CD14-positive monocyte (primary cell): ENCODE measurements around the gene IGF2. TPM values are rescaled to one million over a fixed set of nuclear protein-coding genes. Genes with fewer than 3 reads are reported as not detected.

Source experiments
- DNase-seq, 3 donors: peaks; one replicate each; pipeline ENCODE4 v3.0.0-alpha.2; 2011 to 2022
- H2AFZ ChIP-seq: 2 replicates; pipeline ENCODE4 v1.6.0; 2012; ENCODE audit warnings: mild to moderate bottlenecking, low read depth, low read length, inconsistent platforms; ENCODE audit not compliant: insufficient read depth, poor library complexity, severe bottlenecking
- H3K27ac ChIP-seq, 2 donors: 1 replicate in 1 of 2; 2 replicates in 1 of 2; pipeline ENCODE4 v1.5.1; 2012 to 2013; ENCODE audit warnings: low read length in 2 of 2, control low read depth in 1 of 2, inconsistent platforms in 1 of 2, low read depth in 1 of 2, mild to moderate bottlenecking in 1 of 2
- H3K27me3 ChIP-seq, 2 donors: one replicate each; pipeline versions ENCODE4 v1.6.0 to v1.6.1; 2011 to 2013; ENCODE audit warnings: low read length in 2 of 2; ENCODE audit not compliant: control insufficient read depth in 2 of 2, insufficient read depth in 2 of 2
- H3K36me3 ChIP-seq, 2 donors: replicated peaks in 1 of 2; 1 replicate in 1 of 2; 2 replicates in 1 of 2; pipeline versions ENCODE4 v1.5.1 to v1.6.1; 2012 to 2013; ENCODE audit warnings: low read length in 2 of 2, control low read depth in 1 of 2, inconsistent platforms in 1 of 2, mild to moderate bottlenecking in 1 of 2; ENCODE audit not compliant: insufficient read depth in 2 of 2, control insufficient read depth in 1 of 2
- H3K4me1 ChIP-seq, 2 donors: 1 replicate in 1 of 2; 2 replicates in 1 of 2; pipeline versions ENCODE4 v1.5.1 to v1.6.1; 2012 to 2013; ENCODE audit warnings: low read length in 2 of 2, control low read depth in 1 of 2, inconsistent platforms in 1 of 2, mild to moderate bottlenecking in 1 of 2, moderate library complexity in 1 of 2; ENCODE audit not compliant: insufficient read depth in 2 of 2, control insufficient read depth in 1 of 2
- H3K4me2 ChIP-seq: replicated peaks from 2 replicates; pipeline ENCODE3; 2012; ENCODE audit warnings: low read length, moderate library complexity, mild to moderate bottlenecking; ENCODE audit not compliant: poor library complexity, severe bottlenecking; ENCODE audit errors: extremely low read depth
- H3K4me3 ChIP-seq, 3 experiments: fragments of 200-600 bp in 1 of 3; sonication (generic) in 1 of 3; replicated peaks in 1 of 3; 1 replicate in 2 of 3; 2 replicates in 1 of 3; pipeline ENCODE4 v1.5.1; 2011 to 2013; ENCODE audit warnings: low read length in 3 of 3, mild to moderate bottlenecking in 3 of 3, control low read depth in 2 of 3, low read depth in 2 of 3, inconsistent platforms in 1 of 3, moderate library complexity in 1 of 3
- H3K79me2 ChIP-seq: 2 replicates; pipeline ENCODE4 v1.6.0; 2012; ENCODE audit warnings: mild to moderate bottlenecking, control low read depth, inconsistent platforms, low read length, moderate library complexity; ENCODE audit not compliant: insufficient read depth
- H3K9ac ChIP-seq: 2 replicates; pipeline ENCODE4 v1.6.0; 2017; ENCODE audit warnings: low read length, mild to moderate bottlenecking; ENCODE audit not compliant: insufficient read depth, poor library complexity, severe bottlenecking
- H3K9me3 ChIP-seq, 2 donors: replicated peaks in 1 of 2; 1 replicate in 1 of 2; 2 replicates in 1 of 2; pipeline versions ENCODE4 v1.5.1 to v1.6.1; 2012 to 2013; ENCODE audit warnings: low read length in 2 of 2, control low read depth in 1 of 2; ENCODE audit not compliant: control insufficient read depth in 1 of 2, insufficient read depth in 1 of 2
- H4K20me1 ChIP-seq: 2 replicates; pipeline ENCODE4 v1.6.0; 2012; ENCODE audit warnings: mild to moderate bottlenecking, low read length, control low read depth, moderate library complexity; ENCODE audit not compliant: insufficient read depth
- H3K27ac Mint-ChIP-seq, 7 donors: one replicate each; pipeline ENCODE4 v1.8.0; 2020; ENCODE audit warnings: mild to moderate bottlenecking in 7 of 7, mixed read lengths in 7 of 7, moderate library complexity in 6 of 7, inconsistent platforms in 2 of 7
- H3K27me3 Mint-ChIP-seq, 3 donors: one replicate each; pipeline ENCODE4 v1.8.0; 2021 to 2022; ENCODE audit warnings: low read depth in 3 of 3, mild to moderate bottlenecking in 3 of 3, mixed read lengths in 3 of 3, moderate library complexity in 3 of 3, inconsistent platforms in 1 of 3
- H3K36me3 Mint-ChIP-seq, 2 donors: one replicate each; pipeline ENCODE4 v1.8.0; 2020; ENCODE audit warnings: mixed read lengths in 2 of 2, inconsistent platforms in 1 of 2, mild to moderate bottlenecking in 1 of 2
- H3K4me1 Mint-ChIP-seq: one replicate; pipeline ENCODE4 v1.8.0; 2020; ENCODE audit warnings: mild to moderate bottlenecking, mixed read lengths
- H3K4me3 Mint-ChIP-seq, 2 donors: one replicate each; pipeline ENCODE4 v1.8.0; 2020; ENCODE audit warnings: mild to moderate bottlenecking in 2 of 2, mixed read lengths in 2 of 2, moderate library complexity in 1 of 2
- H3K9me3 Mint-ChIP-seq, 7 donors: one replicate each; pipeline ENCODE4 v1.8.0; 2020 to 2022; ENCODE audit warnings: mixed read lengths in 7 of 7, mild to moderate bottlenecking in 6 of 7, moderate library complexity in 6 of 7, inconsistent platforms in 2 of 7
- CTCF ChIP-seq: fragments of 200-600 bp; IDR thresholded peaks from one replicate; pipeline ENCODE4 v1.8.0; 2022; ENCODE audit warnings: antibody characterized with exemption, mild to moderate bottlenecking
- WGBS: methylation state at CpG from one replicate; pipeline ENCODE4 v1.1.5; 2013; ENCODE audit warnings: missing lambda C conversion rate; ENCODE audit not compliant: insufficient coverage; 5-methylcytosine and 5-hydroxymethylcytosine counted together
- intact Hi-C, 2 donors: fragments of 100-400 bp; cut with micrococcal nuclease; formaldehyde crosslinking; loops; one replicate each; pipeline versions ENCODE4 v1.15.0 to v1.15.1; 2023
- polyA plus RNA-seq, 3 donors: library from polyadenylated mRNA; depleted of rRNA in 1 of 3; unstranded in 2 of 3; stranded (reverse) in 1 of 3; fragments of 300-500 nt in 2 of 3; fragments of >200 nt in 1 of 3; fragmentation: Illumina TruSeq in 2 of 3; gene quantifications; 1 replicate in 2 of 3; 2 replicates in 1 of 3; pipeline ENCODE4 v1.2.3, GENCODE V29; 2012 to 2021

The IGF2 gene
- polyA plus RNA-seq, 3 donors = not detected

- no peak for TF ChIP-seq CTCF
- intact Hi-C loops = no loop called here
- Histone ChIP-seq H3K79me2 (no peaks in the 10 kb centered on the region), H3K9me3 (no peaks in the 10 kb centered on the region), H3K36me3 (no peaks in the 10 kb centered on the region), H2AFZ (no peak overlapping the region), H3K27ac (no peak overlapping the region), H3K4me2 (no peak overlapping the region), H3K4me1 (no peaks in the 10 kb centered on the region), H3K9ac (no peak overlapping the region), H3K4me3 (no peak overlapping the region), H3K27me3 (peaks cover 0 to 4% of the 10 kb centered on the region in 2 donors), H4K20me1 (no peaks in the 10 kb centered on the region)
- no peaks in the 10 kb centered on the region for H3K36me3 Mint-ChIP-seq
- no peak for DNase-seq
- H3K4me1 Mint-ChIP-seq = no peaks in the 10 kb centered on the region
- no peak overlapping the region for H3K27ac Mint-ChIP-seq
- peaks cover 11 to 18% (median 16%) of the 10 kb centered on the region in 3 donors for H3K27me3 Mint-ChIP-seq
- WGBS = 63% methylated on average over 20 of the region's 23 CpGs
- H3K9me3 Mint-ChIP-seq = peaks cover 0 to 5% (median 2%) of the 10 kb centered on the region in 7 donors
- peak overlapping the region in 1 of 2 donors; percentile 5 for H3K4me3 Mint-ChIP-seq
Measured at GRCh38 chr11:2108675-2109491, 30.3 kb downstream of the IGF2 start.

GRCh38 chr11:2107941-2108630, 31.1 kb downstream of the IGF2 start:
- H3K9ac ChIP-seq = no peak overlapping the region
- no peak for TF ChIP-seq CTCF
- H3K27ac ChIP-seq = no peak overlapping the region
- no peak overlapping the region for H3K4me3 ChIP-seq
- no peak overlapping the region for H3K4me3 Mint-ChIP-seq
- H3K4me1 ChIP-seq = no peaks in the 10 kb centered on the region
- H3K9me3 ChIP-seq = no peaks in the 10 kb centered on the region
- H3K36me3 ChIP-seq = no peaks in the 10 kb centered on the region
- H3K4me1 Mint-ChIP-seq = no peaks in the 10 kb centered on the region
- H3K27me3 ChIP-seq = peaks cover 0 to 4% of the 10 kb centered on the region in 2 donors
- intact Hi-C loops = no loop called here
- H3K36me3 Mint-ChIP-seq = no peaks in the 10 kb centered on the region
- H3K9me3 Mint-ChIP-seq = peaks cover 0 to 5% (median 2%) of the 10 kb centered on the region in 7 donors
- no peak overlapping the region for H2AFZ ChIP-seq
- H3K27me3 Mint-ChIP-seq = peaks cover 6 to 16% (median 15%) of the 10 kb centered on the region in 3 donors
- no CpG with 5 or more reads among the region's 8 CpGs for WGBS
- H3K79me2 ChIP-seq = no peaks in the 10 kb centered on the region
- no peak for DNase-seq
- H4K20me1 ChIP-seq = no peaks in the 10 kb centered on the region
- H3K27ac Mint-ChIP-seq = no peak overlapping the region
- no peak overlapping the region for H3K4me2 ChIP-seq
